ENCODE measurements around the gene ATG9B.

ATG9B gene

GRCh38 chr7:150972741-150973140 lies 51.6 kb downstream of the ATG9B start:
- no peak for DNase-seq (ENCODE audit: low spot score)
- H3K4me3 ChIP-seq, result no peak overlapping the region
- TF ChIP-seq CTCF (IDR thresholded peaks at IDR 0.05), result no peak
- no peak overlapping the region for H3K27ac ChIP-seq

GRCh38 chr7:150972023-150972468 lies 52.2 kb downstream of the ATG9B start:
- no peak for DNase-seq (ENCODE audit: low spot score)
- Histone ChIP-seq H3K4me3 (no peak overlapping the region), H3K27ac (no peak overlapping the region)
- TF ChIP-seq CTCF (IDR thresholded peaks at IDR 0.05), result no peak

GRCh38 chr7:150971242-150972022 lies 52.9 kb downstream of the ATG9B start:
- no peak for DNase-seq (ENCODE audit: low spot score)

GRCh38 chr7:150970424-150970823 lies 53.9 kb downstream of the ATG9B start:
- Histone ChIP-seq H3K4me3 (no peak overlapping the region), H3K27ac (no peak overlapping the region)
- no peak for DNase-seq (ENCODE audit: low spot score)
- no peak for TF ChIP-seq CTCF (IDR thresholded peaks at IDR 0.05)

More at GRCh38 chr7:150971242-150972022, 52.9 kb downstream of the ATG9B start:
- H3K4me3 ChIP-seq, result no peak overlapping the region
- TF ChIP-seq CTCF (IDR thresholded peaks at IDR 0.05), result no peak
- H3K27ac ChIP-seq, result no peak overlapping the region

- H3K27ac ChIP-seq, result no peak overlapping the region
- TF ChIP-seq CTCF (IDR thresholded peaks at IDR 0.05), result no peak
- no peak overlapping the region for H3K4me3 ChIP-seq
- DNase-seq (ENCODE audit: low spot score), result no peak
These were observed 54.8 kb downstream of the ATG9B start for GRCh38 chr7:150969475-150969874.

- no peak overlapping the region for H3K4me3 ChIP-seq
- no peak for DNase-seq (ENCODE audit: low spot score)
- TF ChIP-seq CTCF (IDR thresholded peaks at IDR 0.05), result no peak
- H3K27ac ChIP-seq, result no peak overlapping the region
These were observed 55.4 kb downstream of the ATG9B start for GRCh38 chr7:150968734-150969372.

Measured in coronary artery (tissue), 2 donors.